ENCODE measurements around the gene ATXN7L1.

DNA sequence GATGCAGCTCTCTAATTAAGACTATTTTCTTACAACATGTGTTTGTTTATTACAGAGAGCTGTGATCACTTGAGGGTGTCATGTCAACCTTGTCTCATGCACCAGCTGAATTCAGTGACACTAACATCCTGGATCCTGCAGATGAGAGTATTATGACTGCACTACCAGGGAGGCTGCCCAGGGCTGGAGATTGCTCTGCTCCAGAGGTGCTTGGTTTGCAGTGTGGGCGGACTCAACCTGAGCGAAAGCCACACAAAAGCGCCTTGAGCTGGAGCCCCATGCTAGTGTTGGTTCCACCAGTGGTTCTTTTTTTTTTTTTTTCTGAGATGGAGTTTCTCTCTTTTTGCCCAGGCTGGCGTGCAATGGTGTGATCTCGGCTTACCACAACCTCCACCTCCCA, 33.8 kb upstream of the ATXN7L1 start:
- TF ChIP-seq YY1 (IDR thresholded peaks at IDR 0.05; ENCODE audit: insufficient read depth, insufficient read length), result no peak
- TF ChIP-seq SUZ12 (IDR thresholded peaks at IDR 0.05; ENCODE audit: extremely low read depth, insufficient read depth, insufficient read length), result no peak
- no peak for TF ChIP-seq ZNF274 (IDR thresholded peaks at IDR 0.05; ENCODE audit: low read depth, low read length)
